Tongue (tissue), 2 donors: ENCODE data around the gene CTBP1. TPM values are rescaled to one million over a fixed set of nuclear protein-coding genes. Genes with fewer than 3 reads are reported as not detected.
A peak's percentile ranks its signal among the peaks of the same experiment; 100 is the strongest.

Experiments used
- DNase-seq: peaks from one replicate; pipeline ENCODE4 v3.0.0-alpha.2; 2015
- total RNA-seq: library from RNA; depleted of rRNA; stranded (reverse); fragments of >200 nt; gene quantifications from one replicate; pipeline ENCODE4 v1.2.3, GENCODE V29; 2014

The CTBP1 gene
- total RNA-seq, 1 donor from 2014 or later: 193 TPM

DNA sequence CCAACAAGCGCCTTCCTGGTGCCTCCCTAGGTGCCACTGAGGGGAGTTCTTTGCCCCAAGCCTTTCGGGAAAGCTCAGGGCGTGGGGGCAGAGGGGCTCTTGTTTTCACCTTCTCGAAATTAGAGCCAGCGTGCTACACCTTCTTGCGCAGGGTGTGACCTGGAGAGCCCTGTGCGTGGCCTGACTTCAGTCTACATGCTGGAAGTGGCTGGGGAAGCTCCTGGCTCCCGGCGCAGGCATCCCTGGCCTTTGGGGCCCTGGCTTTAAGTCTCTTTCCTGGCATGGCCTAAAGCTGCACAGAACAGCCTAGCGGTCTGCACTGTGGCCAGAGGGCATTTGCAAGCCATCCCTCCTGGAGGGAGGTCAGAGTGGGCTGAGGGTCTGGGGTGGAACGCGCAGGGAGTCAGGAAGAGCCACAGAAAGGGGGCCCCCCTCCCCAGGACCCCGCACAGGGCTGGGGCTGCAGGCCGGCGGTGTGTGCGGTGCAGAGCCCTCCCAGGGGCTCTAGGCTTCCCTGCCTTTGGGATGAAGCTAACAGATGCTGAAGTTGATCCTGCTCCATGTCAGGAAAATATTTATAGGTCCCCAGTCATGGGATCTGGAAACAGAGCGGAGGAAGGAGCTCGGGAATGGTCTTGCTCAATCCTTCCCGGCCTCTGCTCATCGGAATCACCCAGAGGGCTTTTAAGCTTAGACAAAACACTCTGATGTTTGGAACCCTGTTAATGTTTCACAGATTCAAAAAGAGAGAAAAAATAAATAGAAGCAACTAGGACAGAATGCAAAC, 75.8 kb downstream of the CTBP1 start:
- peak; percentile 81 for DNase-seq

GRCh38 chr4:1172228-1172851, 76.6 kb downstream of the CTBP1 start, which contains the start of gene SPON2:
Gene SPON2 (minus strand): TSS chr4:1172583.
- DNase-seq: peak; percentile 51

DNA sequence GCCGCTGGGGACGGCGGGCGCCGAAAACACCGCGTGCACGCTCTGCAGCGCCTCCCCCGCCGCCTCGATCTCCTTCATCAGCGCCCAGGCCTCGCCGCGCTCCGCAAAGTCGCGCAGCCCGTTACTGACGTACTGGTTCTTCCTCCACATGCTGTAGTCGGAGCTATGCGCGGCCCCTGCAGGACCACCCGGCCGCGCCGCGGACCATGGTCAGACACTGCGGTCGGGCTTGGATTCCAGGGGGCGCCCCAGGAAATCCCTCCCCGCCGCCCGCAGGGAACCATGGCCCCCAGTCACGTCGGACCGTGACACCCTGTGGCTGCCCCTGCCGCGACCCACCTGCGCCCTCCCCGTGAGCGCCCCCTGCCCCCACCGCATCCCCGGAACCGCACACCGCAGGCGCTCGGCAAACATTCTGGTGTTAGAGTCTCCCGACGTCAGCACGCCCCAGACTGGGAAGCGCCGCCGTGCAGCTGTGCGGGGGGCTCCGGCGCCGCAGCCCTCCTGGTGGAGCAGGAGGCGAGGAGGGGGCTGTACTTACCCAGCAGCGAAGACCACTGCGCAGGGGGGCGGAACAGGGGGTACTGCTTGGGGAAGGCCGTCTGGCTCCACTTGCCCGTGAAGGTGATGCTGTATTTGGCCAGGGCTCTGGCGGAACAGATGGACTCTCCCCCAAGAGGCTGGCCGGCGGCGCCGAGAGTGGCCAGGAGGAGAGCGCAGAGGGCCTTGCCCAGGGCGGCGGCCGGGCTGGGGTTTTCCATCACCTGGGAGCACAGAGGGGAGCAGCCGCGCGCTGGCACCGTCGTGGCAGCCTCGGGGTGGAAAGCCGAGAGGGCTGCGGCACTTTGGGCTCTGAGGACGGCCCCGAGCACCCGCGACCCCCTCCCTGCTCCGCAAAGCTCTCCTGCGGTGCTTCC, 77.4 kb downstream of the CTBP1 start:
- DNase-seq: peak; percentile 56

- DNase-seq: no peak
Observed at GRCh38 chr4:1170976-1171310, 78.0 kb downstream of the CTBP1 start.

GRCh38 chr4:1170156-1170975, 78.6 kb downstream of the CTBP1 start:
- no peak for DNase-seq

GRCh38 chr4:1169691-1170096, 79.2 kb downstream of the CTBP1 start:
- DNase-seq: no peak

DNA sequence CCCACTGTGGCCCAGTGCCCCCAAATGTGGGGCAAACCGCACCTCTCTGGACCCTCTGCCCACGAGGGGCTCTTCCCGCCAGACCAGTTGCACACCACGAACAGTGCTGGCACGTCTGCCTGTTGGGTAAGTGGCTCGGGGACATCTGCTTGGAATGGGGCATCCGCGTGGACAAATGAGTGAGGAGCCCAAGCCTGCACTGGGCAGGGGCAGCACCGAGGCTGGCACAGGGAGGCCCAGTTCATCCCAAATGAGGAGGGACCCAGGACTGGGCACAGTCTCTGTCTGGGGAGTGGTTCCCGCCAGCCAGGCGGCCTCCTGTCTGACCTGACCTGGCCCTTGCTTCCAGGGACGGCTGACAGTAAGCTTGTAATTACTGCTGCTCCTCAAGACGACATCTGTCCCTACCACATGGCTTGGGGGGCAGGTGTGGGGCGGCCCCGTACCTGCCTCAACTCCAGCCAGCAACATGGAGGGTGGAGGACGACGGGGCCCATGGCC, 79.7 kb downstream of the CTBP1 start:
- no peak for DNase-seq

DNA sequence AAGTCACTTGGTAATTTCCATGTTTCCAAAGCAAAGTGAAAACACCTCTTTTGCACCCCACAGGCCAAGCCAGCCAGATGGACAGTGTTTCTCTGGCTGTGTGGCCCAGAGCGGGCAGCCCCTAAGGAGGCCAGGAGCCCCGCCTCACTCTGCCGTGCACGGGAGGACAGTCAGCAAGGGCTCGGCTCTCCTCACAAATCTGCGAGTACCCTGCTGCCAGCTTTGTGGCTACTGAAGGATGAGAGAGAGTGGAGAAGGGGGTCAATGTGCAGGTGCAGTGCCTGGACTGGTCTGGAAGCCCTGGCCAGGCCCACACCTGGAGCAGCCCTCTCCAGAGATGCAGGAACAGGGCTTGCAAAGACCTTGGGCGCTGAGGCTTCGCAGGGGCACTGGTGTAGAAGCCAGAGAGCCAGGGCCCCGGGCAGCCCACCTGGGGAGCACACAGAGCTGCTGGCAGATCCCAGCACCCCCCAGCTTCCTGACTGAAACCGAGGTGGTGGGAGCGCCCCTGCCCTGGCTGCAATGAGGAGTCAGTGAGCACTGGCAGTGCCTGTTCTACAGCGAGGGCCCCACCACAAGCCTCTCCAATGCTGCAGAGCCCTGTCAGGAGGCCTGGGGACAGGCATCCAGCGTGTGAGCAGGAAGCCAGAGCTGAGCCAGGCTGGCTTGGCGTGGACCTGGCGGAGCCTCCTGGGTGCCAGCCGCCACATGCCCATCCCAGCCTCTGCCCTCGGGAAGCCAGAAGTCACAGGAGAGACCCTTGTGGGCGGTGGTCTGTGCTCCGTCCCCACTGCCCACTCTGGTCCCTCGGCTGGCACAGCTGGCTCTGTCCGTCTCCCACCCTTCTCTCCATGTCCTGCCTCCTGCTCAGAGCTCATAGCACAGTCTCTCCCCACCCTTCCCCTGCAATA, 80.5 kb downstream of the CTBP1 start:
- DNase-seq: peak; percentile 63

DNA sequence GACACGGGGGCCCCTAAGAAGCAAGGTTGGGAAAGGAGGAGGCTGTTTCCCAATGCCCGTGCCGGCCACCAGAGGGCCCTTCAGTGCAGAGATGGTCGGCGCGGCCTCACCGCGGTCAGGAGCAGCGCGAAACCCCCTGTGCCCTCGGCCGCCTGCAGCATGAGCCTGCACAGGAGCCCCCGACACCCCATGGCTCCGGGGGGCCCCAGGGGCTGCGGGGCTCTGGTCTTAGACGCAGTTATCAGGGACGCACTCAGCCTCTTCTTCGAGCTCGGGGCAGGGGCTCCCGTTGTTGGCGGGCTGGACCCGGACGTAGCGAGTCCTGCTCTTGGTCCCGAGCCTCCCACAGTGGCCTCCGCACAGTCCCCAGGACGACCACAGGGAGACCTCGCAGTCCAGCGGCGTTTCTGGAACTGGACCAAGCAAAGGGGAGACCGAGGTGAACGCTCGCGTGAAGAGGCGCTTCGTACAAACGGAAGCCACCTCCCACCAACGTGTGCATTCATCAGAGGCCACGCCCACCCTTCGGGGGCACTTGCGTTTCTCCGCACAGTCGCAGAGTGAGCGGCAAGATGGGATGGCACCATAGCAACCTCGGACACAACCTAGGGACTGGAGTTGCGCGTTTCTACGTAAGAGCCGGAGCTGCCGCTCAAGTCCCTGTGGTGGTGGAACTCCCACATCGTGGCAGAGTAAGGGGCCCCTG, 81.5 kb downstream of the CTBP1 start:
- peak; percentile 89 for DNase-seq

DNA sequence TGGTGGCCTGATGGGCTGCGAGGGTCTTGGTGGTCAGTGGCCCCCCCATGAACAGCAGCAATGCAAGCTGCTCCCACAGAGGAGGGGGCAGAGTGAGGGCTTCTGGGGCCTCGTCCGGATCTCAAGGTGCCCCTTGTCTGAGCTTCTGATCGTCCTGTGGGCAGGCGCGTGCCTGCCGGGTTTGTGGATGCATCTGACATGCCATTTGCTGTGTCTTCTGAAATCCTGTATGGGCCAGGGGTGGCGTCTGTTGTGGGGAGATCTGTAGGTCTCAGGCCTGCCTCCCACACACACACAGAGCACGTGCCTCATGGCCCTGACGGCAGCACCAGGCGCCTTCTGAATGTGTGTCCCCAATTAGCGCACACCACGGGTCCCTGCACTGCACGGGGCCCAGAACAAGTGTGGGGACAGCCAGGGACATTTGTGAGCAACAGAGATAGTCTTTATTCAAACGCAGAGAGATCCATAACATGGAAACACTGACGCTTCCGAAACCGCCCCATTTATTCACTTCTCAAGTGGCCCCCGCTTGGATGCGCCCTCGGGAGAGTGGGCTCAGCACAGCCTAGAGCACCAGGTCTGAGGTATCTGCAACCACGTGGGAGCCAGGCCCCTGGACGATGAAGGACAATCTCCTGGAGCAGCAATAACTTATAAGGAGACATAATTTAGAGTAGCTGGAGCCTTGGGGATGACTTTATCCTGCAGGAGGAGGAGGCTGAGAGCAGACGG, 82.3 kb downstream of the CTBP1 start:
- no peak for DNase-seq

GRCh38 chr4:1164956-1165545, 83.9 kb downstream of the CTBP1 start:
- no peak for DNase-seq

GRCh38 chr4:1164444-1164843, 84.5 kb downstream of the CTBP1 start:
- no peak for DNase-seq

DNA sequence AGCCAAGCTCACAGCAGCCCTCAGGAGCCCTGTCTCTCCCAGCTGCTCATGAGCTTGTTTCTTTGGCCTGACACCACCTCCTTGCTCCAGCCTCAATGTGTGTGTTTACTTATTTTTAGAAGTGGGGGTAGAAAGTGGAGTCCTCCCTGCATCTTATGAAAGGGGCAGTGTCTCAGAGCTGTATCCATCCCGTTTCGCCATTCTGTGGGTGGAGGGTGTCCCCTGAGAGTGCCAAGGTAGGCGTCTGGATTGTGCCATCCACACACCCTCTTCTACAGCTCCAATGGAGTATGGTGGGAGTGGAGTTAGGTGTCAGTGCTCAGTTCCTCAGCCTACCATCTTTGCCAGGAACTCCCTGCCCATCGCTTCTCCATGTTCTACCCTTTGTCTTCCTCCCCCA, 84.9 kb downstream of the CTBP1 start:
- DNase-seq: no peak

Other genes starting within 250 kb of the CTBP1 start
- gene FGFRL1, start 237.5 kb downstream of the CTBP1 start, total RNA-seq: 68.3 TPM
- 4.0 TPM for gene RNF212, start 135.6 kb downstream of the CTBP1 start, total RNA-seq
- 517 TPM for gene SPON2, start 76.5 kb downstream of the CTBP1 start, total RNA-seq
- gene MAEA, start 40.8 kb upstream of the CTBP1 start, total RNA-seq: 52.5 TPM
- 8.5 TPM for gene UVSSA, start 98.1 kb upstream of the CTBP1 start, total RNA-seq
- not detected for gene NKX1-1, start 157.3 kb upstream of the CTBP1 start, total RNA-seq